K562 (cell line): Measurements from ENCODE around the gene GNB2. TPM values are rescaled to one million over a fixed set of nuclear protein-coding genes. Genes with fewer than 3 reads are reported as not detected.
A peak's percentile ranks its signal among the peaks of the same experiment; 100 is the strongest.

Experiments
- CREB1 ChIP-seq, 2 experiments: sonication (generic) in 1 of 2; formaldehyde crosslinking in 1 of 2; IDR thresholded peaks; 2 replicates each; pipeline versions ENCODE4 v1.6.1 to v1.8.0; 2012 to 2022; ENCODE audit warnings: inconsistent platforms in 1 of 2, mild to moderate bottlenecking in 1 of 2, missing genetic modification reagents in 1 of 2, moderate library complexity in 1 of 2
- CTBP1 ChIP-seq: fragments of 450-650 bp; IDR thresholded peaks from 2 replicates; pipeline ENCODE4 v1.6.1; 2016; ENCODE audit warnings: borderline replicate concordance
- DMBX1 ChIP-seq: fragments of 250-450 bp; sonication (Bioruptor Pico); IDR thresholded peaks from 2 replicates; pipeline ENCODE4 v1.8.0; 2022; ENCODE audit warnings: inconsistent platforms, mild to moderate bottlenecking, moderate library complexity, borderline replicate concordance
- FOXJ2 ChIP-seq: fragments of 200-800 bp; sonication (Bioruptor generic); IDR thresholded peaks from 2 replicates; pipeline ENCODE4 v1.6.1; 2016; ENCODE audit warnings: missing genetic modification characterization, missing compliant biosample characterization
- HEY1 ChIP-seq: fragments of 250-450 bp; sonication (Bioruptor Pico); IDR thresholded peaks from 2 replicates; pipeline ENCODE4 v1.5.0; 2020; ENCODE audit warnings: mild to moderate bottlenecking, moderate library complexity, borderline replicate concordance
- MLLT1 ChIP-seq, 2 experiments: fragments of 450-650 bp; IDR thresholded peaks; 2 replicates each; pipeline ENCODE4 v1.6.1; 2016
- NONO ChIP-seq, 2 experiments: fragments of 200-400 bp in 1 of 2; fragments of 450-650 bp in 1 of 2; formaldehyde crosslinking in 1 of 2; IDR thresholded peaks; 2 replicates each; pipeline ENCODE4 v1.6.1; 2017; ENCODE audit warnings: low read depth in 2 of 2, mild to moderate bottlenecking in 2 of 2, moderate library complexity in 2 of 2, low read length in 1 of 2
- NUFIP1 ChIP-seq: fragments of 450-650 bp; IDR thresholded peaks from 2 replicates; pipeline ENCODE4 v1.6.1; 2018; ENCODE audit not compliant: partially characterized antibody
- RBM17 ChIP-seq: fragments of 200-400 bp; formaldehyde crosslinking; IDR thresholded peaks from 2 replicates; pipeline ENCODE4 v1.6.1; 2017; ENCODE audit warnings: low read depth, mild to moderate bottlenecking, low read length, borderline replicate concordance
- SIX5 ChIP-seq, 2 experiments: IDR thresholded peaks; 2 replicates each; pipeline ENCODE4 v1.6.1; 2011; ENCODE audit warnings: low read length in 2 of 2, borderline replicate concordance in 1 of 2, low read depth in 1 of 2, mild to moderate bottlenecking in 1 of 2, moderate library complexity in 1 of 2; ENCODE audit not compliant: insufficient read depth in 1 of 2
- TCF7 ChIP-seq: sonication (generic); IDR thresholded peaks from 2 replicates; pipeline ENCODE4 v1.6.1; 2016; ENCODE audit warnings: antibody characterized with exemption, borderline replicate concordance
- TFAP4 ChIP-seq: sonication (generic); formaldehyde crosslinking; IDR thresholded peaks from 2 replicates; pipeline ENCODE4 v1.8.0; 2022; ENCODE audit warnings: missing genetic modification reagents, mild to moderate bottlenecking, moderate library complexity, borderline replicate concordance
- UBTF ChIP-seq, 2 experiments: IDR thresholded peaks; 2 replicates each; pipeline ENCODE4 v1.6.1; 2012; ENCODE audit warnings: improper control_type of control experiment in 2 of 2, low read depth in 2 of 2, low read length in 2 of 2, borderline replicate concordance in 1 of 2
- ZFP30 ChIP-seq: fragments of 250-450 bp; sonication (Bioruptor Pico); IDR thresholded peaks from 2 replicates; pipeline ENCODE4 v1.8.0; 2022; ENCODE audit warnings: moderate library complexity, mild to moderate bottlenecking, inconsistent platforms, borderline replicate concordance
- ZFP36 ChIP-seq: fragments of 150-350 bp; IDR thresholded peaks from 2 replicates; pipeline ENCODE4 v1.6.1; 2018; ENCODE audit warnings: low read length, low read depth; ENCODE audit not compliant: partially characterized antibody
- ZNF253 ChIP-seq: fragments of 250-450 bp; sonication (Bioruptor Pico); conservative IDR thresholded peaks from 2 replicates; pipeline ENCODE4 v1.6.1; 2021; ENCODE audit warnings: mild to moderate bottlenecking
- ZNF274 ChIP-seq: IDR thresholded peaks from 2 replicates; pipeline ENCODE4 v1.6.1; 2011; ENCODE audit warnings: low read depth, mild to moderate bottlenecking, low read length, moderate library complexity, borderline replicate concordance
- ZNF717 ChIP-seq: fragments of 250-450 bp; sonication (Bioruptor Pico); IDR thresholded peaks from 2 replicates; pipeline ENCODE4 v1.5.0; 2021
- polyA plus RNA-seq, 8 experiments: library from polyadenylated mRNA; depleted of rRNA in 4 of 8; stranded (reverse) in 5 of 8; unstranded in 3 of 8; fragments of >200 nt; fragmentation: Nextera tagmentation in 2 of 8; fragmentation: Illumina TruSeq in 1 of 8; extraction: Ambion mirVana in 2 of 8; extraction: Trizol in 1 of 8; gene quantifications; 2 replicates each; pipeline versions ENCODE4 v1.2.1 to v1.2.3, GENCODE V29; 2011 to 2014; ENCODE audit warnings: inconsistent platforms in 1 of 8, missing spikeins in 1 of 8
- total RNA-seq, 7 experiments: library from RNA; depleted of rRNA in 6 of 7; stranded (reverse); fragments of >200 nt in 6 of 7; fragmentation: Illumina TruSeq in 2 of 7; extraction: Trizol in 2 of 7; gene quantifications; 2 replicates each; pipeline versions ENCODE4 v1.2.1 to v1.2.3, GENCODE V29; 2011 to 2021; ENCODE audit warnings: low replicate concordance in 1 of 7

Gene GNB2
- total and polyA plus RNA-seq, 9 of the 15 experiments (the other 6 are each of a cell fraction or from before 2014, with no cell fraction given): 0.65 to 320 (median 104) TPM

- peak; percentile 35 to 55; a peak in 1 of 4 replicates for TF ChIP-seq UBTF (IDR thresholded peaks at IDR 0.05; ENCODE audit: borderline replicate concordance in 1 of 2, low read depth in 2 of 2, low read length in 2 of 2)
- no peak for TF ChIP-seq ZNF717 (CRISPR knock-in tag)
- TF ChIP-seq CTBP1: peak; percentile 96
- TF ChIP-seq SIX5 (IDR thresholded peaks at IDR 0.05; ENCODE audit: borderline replicate concordance in 1 of 2, insufficient read depth in 1 of 2, low read depth in 1 of 2, low read length in 2 of 2): peak; percentile 54 to 59; a peak in 2 of 4 replicates
- TF ChIP-seq ZNF274: no peak
- TF ChIP-seq ZFP36: no peak
- 0 out of 2 replicates have a peak, but pooled peaks have one; percentile 28 for TF ChIP-seq DMBX1 (CRISPR knock-in tag)
- TF ChIP-seq FOXJ2 (tag): peak; percentile 59; the same call in 1 of the 2 replicates
- no peak for TF ChIP-seq RBM17
- no peak for TF ChIP-seq ZNF253 (CRISPR knock-in tag)
- TF ChIP-seq CREB1 (IDR thresholded peaks at IDR 0.05): peak; percentile 90
- peak; percentile 93 for TF ChIP-seq CREB1 (CRISPR knock-in tag; IDR thresholded peaks at IDR 0.05)
- TF ChIP-seq TFAP4 (CRISPR knock-in tag): peak; percentile 86
- peak; percentile 95 for TF ChIP-seq NUFIP1
- no peak for TF ChIP-seq MLLT1 (IDR thresholded peaks at IDR 0.05)
- TF ChIP-seq HEY1 (CRISPR knock-in tag): no peak
- TF ChIP-seq ZFP30 (CRISPR knock-in tag): no peak
- TF ChIP-seq NONO (IDR thresholded peaks at IDR 0.05; ENCODE audit: low read depth in 2 of 2, low read length in 1 of 2): peak in 1 of 2 experiments; percentile 100; a peak in 2 of 4 replicates
- TF ChIP-seq TCF7: no peak
Measured at GRCh38 chr7:100673302-100673941, at the start of gene GNB2 (continued).
